Activated gamma-delta T cell (primary cell): Measurements from ENCODE around the gene EIF4EBP2.

Experiments
- DNase-seq: peaks from one replicate; lab custom pipeline; 2025; lab: John Stamatoyannopoulos, UW

Gene EIF4EBP2

DNA sequence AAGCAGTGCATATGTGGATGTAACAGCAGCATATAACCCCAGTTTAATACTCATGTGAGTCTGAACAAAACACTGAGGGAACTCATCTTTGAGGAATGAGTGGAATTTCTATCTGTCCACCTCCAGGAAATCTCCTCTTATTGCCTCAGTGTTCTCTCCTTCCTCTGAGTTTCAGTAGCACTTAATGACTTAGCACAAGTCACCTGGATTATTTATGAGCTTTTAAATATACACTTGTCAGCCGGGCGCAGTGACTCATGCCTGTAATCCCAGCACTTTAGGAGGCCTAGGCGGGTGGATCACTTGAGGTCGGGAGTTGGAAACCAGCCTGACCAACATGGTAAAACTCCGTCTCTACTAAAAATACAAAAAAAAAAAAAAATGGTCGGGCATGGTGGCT lies 25.8 kb upstream of the EIF4EBP2 start:
- no peak for DNase-seq

DNA sequence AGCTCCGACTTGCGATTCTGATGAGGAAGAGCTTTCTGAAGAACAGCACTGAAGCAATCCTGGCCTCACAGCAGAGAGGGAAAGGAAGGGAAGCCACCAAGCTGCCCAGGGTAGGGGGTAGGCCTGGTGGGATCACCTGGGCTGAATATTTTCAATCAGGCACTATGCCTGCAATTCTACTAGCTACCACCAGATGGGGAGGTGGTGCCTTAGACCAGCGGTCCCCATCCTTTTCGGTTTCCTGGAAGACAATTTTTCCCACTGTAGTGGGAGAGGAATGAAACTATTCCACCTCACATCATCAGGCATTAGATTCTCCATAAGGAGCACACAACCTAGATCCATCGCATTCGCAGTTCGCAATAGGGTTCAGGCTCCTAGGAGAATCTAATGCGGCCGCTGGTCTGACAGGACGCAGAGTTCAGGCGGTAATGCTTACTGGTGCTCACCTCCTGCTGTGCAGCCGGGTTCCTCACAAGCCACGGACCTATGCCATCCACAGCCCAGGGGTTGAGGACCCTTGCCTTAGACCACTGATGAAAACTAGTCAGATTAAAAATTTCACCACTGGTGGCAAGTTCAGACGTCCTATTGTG lies 24.3 kb upstream of the EIF4EBP2 start:
- no peak for DNase-seq

DNA sequence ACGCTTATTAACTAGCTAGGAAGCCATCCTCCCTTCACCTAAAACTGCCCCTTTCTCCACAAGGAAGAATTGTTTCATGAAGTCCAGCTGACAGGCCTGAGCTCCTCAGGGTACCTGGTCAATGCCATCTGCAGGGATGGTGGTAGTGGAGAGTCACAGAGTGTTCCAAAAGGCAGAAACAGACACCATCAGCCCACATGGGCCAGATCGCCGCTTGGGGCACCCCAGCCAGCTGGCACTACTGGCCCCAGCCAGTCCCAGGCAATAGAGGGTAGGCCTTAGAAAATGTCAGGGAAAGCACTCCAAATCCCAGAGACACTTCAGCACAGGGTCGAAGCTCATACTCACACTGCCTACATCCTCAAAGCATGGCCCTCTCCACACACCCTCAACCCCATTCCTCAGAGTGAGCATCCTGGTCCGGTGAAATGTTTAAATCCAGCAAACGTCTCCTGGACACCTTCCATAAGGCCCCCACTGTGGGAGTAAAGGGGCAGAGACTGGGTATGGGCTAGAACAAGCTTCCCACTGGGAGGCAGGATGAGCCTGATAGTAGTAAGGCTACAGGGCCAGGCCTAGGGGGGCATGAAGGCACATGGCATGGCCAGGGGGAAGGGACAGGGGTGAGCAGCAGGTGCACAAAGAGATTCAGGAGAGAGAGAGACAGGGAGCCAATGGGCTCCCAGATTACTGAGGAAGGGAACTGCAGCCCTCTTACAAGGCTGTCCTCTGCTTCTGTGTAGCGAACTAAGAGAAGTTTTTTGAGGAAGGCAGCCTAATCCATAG lies 23.4 kb upstream of the EIF4EBP2 start:
- DNase-seq = no peak

DNA sequence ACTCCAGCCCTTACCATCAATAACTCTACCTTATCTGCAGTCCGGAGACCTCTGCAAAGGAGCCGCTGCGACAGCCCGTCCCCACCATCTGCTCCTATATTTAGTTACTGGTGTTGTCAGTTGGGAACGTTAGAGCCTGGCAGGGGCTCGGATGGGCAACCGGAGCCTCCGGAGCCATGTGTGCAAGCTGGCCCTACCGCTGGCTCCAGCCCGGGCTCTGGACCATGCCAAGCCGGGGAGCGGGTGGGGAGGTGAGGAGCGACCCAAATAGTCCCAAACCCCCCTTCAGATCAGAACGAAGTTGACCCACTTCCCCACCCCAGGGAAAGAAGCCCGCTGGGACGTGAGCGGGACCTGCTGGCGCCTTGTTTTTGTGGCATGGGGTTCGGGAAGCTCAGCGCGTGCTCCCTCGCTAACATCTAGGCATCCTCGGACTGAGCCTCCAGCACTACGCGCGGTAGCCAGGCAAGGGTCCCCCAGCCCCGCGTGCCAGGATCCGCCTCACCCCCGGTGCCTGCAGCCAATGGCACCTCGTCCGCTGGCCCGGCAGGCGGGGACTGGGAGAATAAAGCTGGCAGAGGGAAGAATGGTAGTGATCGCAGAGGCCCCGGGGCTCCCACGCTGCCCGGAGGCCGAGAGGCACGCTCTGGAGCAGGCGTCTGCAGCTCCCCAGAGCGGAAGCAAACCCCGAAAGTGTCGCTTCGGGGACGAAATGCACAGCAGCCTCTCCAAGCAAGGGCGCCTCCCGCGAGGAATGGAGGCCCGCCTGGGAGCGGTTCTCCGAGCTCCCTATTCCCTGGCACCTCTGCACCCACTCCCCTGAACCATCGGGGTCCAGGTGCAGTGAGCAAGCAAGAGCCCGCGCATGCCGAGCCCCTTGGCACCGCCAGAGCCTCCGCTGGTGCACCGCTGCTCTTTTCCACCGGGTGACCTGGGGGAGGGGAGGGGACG lies 22.2 kb upstream of the EIF4EBP2 start:
- no peak for DNase-seq

DNA sequence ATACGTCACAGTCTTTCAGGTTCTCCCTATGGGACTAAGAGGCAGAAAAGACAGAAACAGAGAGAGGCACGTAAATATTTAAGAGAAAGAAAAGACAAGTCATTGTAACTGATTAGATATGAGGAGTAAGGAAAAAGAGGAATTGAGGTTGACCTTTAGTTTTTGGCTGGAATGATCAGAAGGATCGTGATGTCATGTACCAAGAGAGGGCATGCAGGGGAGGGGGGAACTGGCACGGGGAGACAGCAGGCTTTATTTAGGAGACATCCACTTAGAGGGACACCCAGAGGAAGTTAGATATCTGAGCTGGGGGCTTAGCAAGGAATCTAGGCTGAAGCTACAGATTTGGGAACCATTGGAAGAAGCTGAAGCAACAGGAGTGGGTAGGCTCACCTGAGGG lies 12.3 kb upstream of the EIF4EBP2 start:
- DNase-seq = no peak

DNA sequence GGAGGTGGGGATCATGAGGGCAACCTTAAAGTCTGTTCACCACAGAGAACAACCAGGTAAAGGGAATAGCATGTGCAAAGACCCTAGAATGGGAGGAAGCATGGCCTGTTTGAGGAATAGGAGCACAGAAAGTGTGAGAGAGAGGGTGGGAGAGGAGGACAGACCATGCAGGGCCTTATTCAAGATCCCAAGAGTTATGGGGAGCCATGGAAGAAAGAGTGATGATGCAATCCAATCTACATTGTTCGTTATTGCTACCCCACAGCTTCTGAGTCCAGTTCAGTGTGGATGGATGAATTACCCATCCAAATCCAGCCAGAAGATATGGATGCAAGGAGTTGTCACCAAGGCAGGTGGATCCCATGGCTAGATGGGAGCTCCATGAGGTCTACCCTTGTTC lies 7.8 kb upstream of the EIF4EBP2 start:
- no peak for DNase-seq

DNA sequence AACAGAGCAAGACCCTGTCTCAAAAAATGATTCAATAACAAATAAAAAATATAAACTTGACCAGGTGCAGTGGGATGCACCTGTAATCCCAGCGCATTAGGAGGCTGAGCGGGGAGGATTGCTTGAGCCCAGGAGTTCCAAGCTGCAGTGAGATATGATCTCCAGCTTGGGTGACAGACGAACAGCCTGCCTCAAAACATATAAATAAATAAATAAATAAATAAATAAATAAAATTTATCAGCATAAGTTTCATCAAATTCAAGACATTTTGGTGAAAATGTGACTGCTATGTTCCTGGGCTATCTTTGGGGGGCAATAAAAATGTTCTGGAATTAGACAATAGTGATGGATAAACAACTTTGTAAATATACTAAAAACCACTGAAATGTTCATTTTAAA lies 4.8 kb upstream of the EIF4EBP2 start:
- DNase-seq = no peak

DNA sequence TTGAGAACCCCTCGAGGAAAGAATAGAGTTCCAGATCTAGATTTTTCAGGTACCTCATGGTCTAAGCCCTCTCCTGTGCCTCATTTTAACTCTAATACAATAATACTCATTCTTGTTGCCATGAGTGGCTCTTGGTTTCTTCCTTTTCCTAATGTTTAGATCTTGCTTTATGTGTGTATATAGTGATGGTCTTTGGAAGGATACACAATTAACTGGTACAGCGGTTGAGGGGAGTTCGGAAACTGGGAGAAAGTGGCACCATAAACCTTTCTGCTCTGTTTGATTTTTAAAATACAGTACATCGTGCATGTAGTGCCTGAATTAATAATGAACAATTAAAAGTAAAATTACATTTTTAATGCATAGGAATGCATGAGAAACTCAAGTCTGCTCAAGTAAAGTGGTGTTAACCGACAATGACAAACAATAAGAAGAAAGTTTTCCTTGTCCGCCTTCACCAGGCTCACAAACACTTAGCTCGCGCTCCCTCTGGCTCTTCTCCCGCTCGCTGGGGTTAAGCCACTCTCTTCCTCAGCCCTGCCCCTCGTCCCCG lies 386 bp upstream of the EIF4EBP2 start:
- DNase-seq = no peak

DNA sequence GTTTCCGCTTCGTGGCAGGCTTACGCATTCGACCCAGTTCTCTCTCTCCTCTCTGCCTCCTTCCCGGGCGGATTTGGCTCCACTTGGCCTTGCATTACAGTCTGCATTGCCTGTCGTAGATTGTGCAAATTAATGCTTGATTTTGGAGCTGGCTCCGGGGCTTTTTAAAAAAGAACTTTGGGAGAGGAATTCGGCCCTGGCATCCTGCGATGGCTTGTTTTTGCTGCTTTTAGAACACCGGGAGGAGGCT lies 767 bp downstream of the EIF4EBP2 start:
- no peak for DNase-seq

DNA sequence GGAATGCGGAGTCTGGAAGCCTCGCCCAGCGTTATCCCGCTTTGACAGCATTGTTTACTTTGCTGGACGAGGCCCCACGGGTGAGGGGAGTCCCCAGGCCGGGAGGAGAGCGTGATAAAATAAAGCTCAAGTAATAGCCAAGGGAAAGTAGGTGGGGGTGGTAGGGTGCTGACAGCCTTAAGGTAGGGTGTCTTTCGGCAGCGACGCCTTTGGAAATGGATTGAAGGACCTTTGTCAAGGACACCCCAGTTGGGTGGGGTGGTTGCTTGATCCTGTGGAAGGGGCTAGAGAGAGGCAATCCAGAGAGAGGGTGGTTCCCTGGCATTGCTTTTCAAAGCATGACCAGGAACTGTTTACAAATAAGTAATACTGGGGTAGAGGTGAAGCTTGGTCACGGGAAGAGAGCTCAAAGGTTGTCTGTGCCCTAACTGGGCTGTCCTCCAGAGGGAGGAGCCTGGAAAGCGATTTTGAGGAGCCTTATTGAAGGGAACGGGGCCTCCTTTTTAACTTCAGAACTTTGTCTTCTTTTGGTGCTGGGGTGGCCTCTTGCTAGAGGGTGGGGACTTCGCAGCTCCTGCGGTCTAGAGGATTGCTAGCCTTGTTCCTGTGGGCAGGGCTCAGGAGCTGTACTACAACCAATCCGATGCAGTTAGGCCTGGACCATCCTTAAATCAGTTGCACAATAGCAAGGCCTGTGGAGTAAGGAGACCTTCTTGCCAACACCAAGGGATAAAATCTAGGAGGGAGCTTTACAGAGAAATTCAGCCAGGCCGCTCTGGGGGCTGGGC lies 1.3 kb downstream of the EIF4EBP2 start:
- no peak for DNase-seq

DNA sequence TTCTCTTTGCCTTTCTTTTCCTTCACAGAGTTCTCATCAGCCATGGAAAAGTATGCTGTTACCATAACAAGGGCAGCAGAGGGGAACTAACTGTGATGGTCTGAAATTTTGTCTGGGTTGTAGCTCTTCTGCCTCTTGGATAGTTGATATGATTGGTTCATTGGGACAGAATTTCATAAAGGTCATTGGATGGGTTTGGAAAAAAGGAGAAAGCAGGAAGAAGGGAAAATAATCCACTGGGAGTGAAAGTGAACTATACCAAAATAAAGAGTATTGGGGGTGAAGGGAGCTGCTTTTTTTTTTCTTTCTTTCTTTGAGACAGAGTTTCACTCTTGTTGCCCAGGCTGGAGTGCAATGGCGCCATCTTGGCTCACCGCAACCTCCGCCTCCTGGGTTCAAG lies 5.8 kb downstream of the EIF4EBP2 start:
- DNase-seq = no peak

DNA sequence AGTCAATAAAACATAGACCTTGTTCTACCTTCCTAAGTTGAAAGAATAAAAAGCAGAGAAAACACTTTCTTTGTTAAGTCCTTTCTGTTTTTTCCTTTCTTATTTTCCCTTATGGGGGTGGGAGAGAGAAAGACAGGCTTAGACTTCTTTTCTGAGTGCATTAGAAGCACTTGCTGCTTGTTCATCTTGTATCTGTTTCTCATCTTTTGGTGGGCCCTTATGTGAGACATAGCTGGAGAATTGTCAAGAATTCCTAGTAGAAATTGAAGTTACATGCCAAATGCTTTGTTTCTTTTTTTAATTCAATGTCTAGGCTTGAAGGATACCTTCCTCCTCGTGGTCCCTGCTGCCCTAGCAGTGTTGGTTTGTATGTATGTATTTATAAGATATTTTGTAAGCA lies 6.7 kb downstream of the EIF4EBP2 start:
- DNase-seq = no peak

DNA sequence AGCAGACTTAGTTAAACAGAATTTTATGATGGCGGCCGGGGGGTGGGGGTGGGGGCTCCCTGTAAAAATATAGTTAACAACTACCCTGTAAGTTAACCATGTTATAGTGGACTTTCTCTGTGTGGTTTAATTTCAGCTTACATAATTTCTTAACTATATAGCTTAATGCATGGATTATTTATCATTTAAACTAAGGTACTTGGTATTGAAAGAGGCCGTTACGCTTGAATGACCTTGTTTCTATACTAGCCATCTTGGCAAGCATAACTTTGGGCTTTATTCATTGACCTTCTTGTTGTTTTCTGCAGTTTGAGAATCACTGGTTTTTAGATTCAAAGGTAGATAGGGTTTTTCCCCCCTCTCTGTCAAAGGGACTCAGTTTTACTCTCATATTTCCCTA lies 8.4 kb downstream of the EIF4EBP2 start:
- DNase-seq = no peak

DNA sequence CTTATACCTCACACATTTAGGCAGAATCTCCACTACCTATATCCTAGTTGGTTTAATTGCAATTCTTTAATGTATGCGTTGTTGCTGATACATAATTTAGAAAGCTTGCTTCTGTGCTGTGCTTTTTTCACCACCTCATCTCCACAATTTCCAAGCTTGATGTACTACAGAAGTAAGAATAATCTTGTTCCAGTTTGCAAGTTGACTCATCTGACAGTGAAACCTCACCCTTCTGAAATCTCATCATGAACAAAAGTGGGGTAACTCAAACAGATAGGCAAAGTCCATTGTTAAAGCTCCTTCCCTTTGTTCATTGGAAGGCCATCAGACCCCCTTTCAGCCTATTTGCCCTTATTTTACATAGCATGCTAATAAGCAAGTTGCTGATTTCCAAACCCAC lies 13.6 kb downstream of the EIF4EBP2 start:
- DNase-seq = no peak

DNA sequence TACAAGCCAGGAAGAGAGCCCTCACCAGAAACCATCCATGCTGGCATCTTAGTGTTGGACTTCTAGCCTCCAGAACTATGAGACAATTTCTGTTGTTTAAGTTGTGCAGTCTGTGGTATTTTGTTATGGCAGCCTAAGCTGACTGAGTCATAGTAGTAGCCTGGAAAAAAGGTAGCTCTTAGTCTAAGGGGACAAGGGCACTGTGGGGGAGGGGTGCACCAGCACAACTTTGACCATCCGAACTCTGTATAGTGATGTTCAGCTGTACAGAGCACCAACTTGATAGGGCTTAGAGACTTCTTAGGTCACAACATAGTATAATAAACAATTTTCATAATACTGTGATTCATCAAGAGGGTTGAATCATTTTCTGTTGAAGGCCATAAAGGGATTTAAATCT lies 14.3 kb downstream of the EIF4EBP2 start:
- no peak for DNase-seq

DNA sequence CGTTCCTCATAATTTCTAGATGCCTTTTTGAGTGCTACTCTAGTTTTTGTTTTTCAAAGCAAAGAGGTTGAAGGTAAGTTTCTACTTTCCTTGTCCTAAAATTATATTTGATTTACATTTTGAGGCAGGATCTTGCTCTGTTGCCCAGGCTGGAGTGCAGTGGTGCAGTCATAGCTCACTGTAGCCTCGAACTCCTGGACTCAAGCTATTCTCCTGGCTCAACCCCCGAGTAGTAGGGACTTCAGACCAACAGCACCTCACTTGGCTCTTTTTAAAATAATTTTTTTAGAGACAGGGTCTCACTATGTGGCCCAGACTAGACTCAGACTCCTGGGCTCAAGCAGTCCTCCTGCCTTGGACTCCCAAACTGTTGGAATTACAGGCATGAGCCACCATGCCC lies 14.8 kb downstream of the EIF4EBP2 start:
- no peak for DNase-seq

DNA sequence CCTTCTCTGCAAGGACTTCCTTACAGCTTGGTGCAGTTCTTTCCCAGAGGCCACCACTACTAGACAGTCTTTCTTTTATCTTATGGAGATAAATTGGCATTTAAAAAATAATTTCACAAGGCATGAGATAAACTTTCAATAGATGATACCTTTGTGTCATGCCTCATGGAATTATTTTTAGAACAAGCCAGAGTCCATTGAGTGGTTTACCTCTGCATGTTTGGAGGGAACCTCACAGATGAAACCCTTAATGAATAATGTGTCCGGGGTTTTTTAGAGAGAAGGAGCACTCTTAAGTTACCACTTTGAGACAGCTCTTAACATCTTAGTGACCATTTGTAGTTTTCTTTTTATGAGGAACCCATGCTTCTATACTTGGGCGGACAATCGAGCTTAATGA lies 20.4 kb downstream of the EIF4EBP2 start:
- no peak for DNase-seq

DNA sequence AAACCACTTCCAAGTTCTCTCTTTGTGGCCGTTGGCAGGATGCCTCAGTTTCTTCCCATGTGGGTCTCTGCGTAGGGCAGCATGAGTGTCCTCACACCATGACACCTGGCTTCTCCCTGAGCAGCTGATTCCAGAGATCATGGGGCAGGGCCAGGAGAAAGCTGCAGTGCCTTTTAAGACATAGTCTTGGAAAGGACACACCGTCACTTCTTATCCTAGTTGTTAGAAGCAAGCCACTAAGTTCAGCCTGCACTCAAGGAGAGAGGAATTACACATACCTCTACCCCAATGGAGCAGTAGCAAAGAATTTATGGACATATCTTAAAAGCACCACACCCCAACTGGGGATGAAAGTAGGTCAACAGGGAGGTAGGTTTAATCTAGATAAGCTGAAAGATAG lies 21.2 kb downstream of the EIF4EBP2 start:
- DNase-seq = no peak

DNA sequence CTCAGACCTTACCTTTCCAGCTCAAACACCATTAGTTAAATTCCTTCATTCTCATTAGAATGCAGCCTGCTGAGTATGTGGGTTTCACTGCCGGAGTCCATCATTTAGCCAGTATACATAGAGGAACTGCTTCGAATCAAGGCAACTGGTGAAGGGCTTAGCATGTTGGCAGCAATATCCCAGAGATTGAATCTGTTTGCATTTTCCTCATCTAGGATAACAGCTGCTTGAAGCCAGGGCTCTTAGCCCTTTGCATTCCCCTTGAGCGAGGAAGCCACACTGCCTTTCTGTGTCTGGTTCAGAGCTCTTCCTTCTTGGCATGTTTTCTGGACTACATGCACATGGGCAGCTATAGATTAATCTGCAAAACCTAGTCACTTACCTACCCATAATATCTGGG lies 22.9 kb downstream of the EIF4EBP2 start:
- no peak for DNase-seq

DNA sequence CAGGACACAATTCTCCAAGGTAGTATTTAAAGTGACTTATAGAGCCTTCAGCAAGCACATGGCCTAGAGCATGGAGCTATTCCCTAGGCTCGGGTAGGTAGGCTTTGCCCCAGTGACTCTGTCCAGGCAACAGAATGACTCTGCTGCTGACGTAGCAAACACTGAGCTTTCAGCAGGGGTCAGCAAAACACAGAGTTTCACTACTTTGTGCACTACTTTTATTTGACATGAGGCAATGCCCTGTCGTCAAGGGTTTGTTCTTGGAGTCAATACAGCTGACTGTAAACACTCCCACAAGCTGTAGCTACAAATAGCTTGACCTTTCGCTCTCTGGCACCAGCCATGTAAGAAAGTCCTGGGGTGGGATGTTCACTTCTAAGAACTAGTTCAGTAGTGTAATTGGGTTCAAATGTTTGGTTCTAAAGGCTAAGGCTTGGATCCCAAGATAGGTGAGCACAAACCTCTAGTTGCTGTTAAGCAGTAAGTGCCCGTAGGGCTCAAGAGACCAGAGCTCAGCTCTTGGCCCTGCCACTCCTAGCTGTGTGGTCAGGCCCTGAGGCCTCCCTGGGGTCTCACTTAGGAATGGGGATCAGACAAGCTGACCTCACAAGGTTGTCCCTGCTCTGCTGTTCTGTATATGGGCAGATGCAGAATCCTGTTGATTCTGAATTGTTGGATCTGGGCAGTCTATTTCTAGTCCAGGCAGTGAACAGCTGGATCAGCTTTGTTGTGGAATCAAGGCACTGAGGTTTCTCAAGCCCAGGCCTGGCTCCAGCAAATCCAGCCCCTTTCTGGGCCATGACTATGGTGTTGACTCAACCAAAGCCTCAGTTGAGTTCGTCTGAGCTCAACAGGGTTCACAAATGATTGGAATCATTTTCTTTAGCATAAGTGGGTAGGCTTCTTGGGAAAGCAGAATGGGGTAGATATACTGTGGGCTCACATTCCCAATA lies 26.8 kb downstream of the EIF4EBP2 start:
- DNase-seq = no peak

DNA sequence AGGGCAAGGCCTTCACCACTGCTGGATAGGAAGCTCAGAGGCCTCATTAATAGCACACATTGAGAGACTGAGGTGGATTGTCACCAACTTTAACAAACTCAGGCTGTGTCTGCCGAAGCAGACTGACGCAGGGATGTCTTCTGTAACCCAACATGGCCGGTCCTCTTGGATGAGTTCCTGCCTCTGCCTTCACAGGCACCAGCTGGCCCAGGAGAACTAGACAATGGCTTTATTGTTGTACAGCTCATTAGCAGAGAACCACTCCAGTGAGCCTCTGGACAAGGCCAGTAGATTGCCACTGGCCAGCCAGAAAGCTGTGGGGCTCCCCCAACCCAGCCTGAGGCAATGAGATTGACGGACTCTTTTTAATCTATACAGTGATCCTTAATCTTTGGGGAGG lies 28.2 kb downstream of the EIF4EBP2 start:
- DNase-seq = no peak
